ENCODE measurements around the gene ZNF606. TPM values are rescaled to one million over a fixed set of nuclear protein-coding genes. Genes with fewer than 3 reads are reported as not detected.

ZNF606 gene
- polyA plus RNA-seq (ENCODE audit: insufficient read length in 3 of 3), result 10 to 100 TPM; 27.8 to 31.2 (median 30.9) TPM

- peak; percentile 74 to 77 (median 75) for DNase-seq (ENCODE audit: low read depth in 3 of 3, low spot score in 2 of 3)
Measured at GRCh38 chr19:58002384-58003173, at the start of gene ZNF606. TSS of gene ZNF606 (minus strand) at chr19:58002820. CDS start at chr19:58001319, 1,501 bp downstream.

GRCh38 chr19:58052256-58052655 lies 49.6 kb upstream of the ZNF606 start:
- DNase-seq (ENCODE audit: low read depth in 3 of 3, low spot score in 2 of 3), result no peak

GRCh38 chr19:58047672-58048071 lies 45.1 kb upstream of the ZNF606 start:
- DNase-seq (ENCODE audit: low read depth in 3 of 3, low spot score in 2 of 3), result no peak

GRCh38 chr19:58046856-58047255 lies 44.2 kb upstream of the ZNF606 start:
- no peak for DNase-seq (ENCODE audit: low read depth in 3 of 3, low spot score in 2 of 3)

GRCh38 chr19:58045411-58046050 lies 42.9 kb upstream of the ZNF606 start:
- DNase-seq (ENCODE audit: low read depth in 3 of 3, low spot score in 2 of 3), result no peak

GRCh38 chr19:58044886-58045285 lies 42.3 kb upstream of the ZNF606 start:
- no peak for DNase-seq (ENCODE audit: low read depth in 3 of 3, low spot score in 2 of 3)

GRCh38 chr19:58044391-58044790 lies 41.8 kb upstream of the ZNF606 start:
- no peak for DNase-seq (ENCODE audit: low read depth in 3 of 3, low spot score in 2 of 3)

GRCh38 chr19:58042495-58043340 lies 40.1 kb upstream of the ZNF606 start:
- DNase-seq (ENCODE audit: low read depth in 3 of 3, low spot score in 2 of 3), result no peak

GRCh38 chr19:58040751-58041525 lies 38.3 kb upstream of the ZNF606 start:
- DNase-seq (ENCODE audit: low read depth in 3 of 3, low spot score in 2 of 3), result no peak

GRCh38 chr19:58038688-58039204 lies 36.1 kb upstream of the ZNF606 start:
- no peak for DNase-seq (ENCODE audit: low read depth in 3 of 3, low spot score in 2 of 3)

GRCh38 chr19:58037927-58038687 lies 35.5 kb upstream of the ZNF606 start:
- no peak for DNase-seq (ENCODE audit: low read depth in 3 of 3, low spot score in 2 of 3)

GRCh38 chr19:58035863-58036262 lies 33.2 kb upstream of the ZNF606 start:
- no peak for DNase-seq (ENCODE audit: low read depth in 3 of 3, low spot score in 2 of 3)

- no peak for DNase-seq (ENCODE audit: low read depth in 3 of 3, low spot score in 2 of 3)
Measured at GRCh38 chr19:58034477-58034793, 31.8 kb upstream of the ZNF606 start.

- peak; percentile 82 to 93 (median 87) for DNase-seq (ENCODE audit: low read depth in 3 of 3, low spot score in 2 of 3)
Measured at GRCh38 chr19:58033741-58034476, 31.3 kb upstream of the ZNF606 start, which contains the start of gene ZSCAN1. TSS of gene ZSCAN1 (plus strand) at chr19:58034025. CDS start at chr19:58037837, 3,812 bp downstream.

- no peak for DNase-seq (ENCODE audit: low read depth in 3 of 3, low spot score in 2 of 3)
Measured at GRCh38 chr19:58024661-58025060, 22.0 kb upstream of the ZNF606 start.

- no peak for DNase-seq (ENCODE audit: low read depth in 3 of 3, low spot score in 2 of 3)
Measured at GRCh38 chr19:58022283-58022660, 19.7 kb upstream of the ZNF606 start.

GRCh38 chr19:58021541-58022282 lies 19.1 kb upstream of the ZNF606 start:
- peak in 2 of 3 donors; percentile 61 to 72 for DNase-seq (ENCODE audit: low read depth in 3 of 3, low spot score in 2 of 3)

GRCh38 chr19:58020129-58020528 lies 17.5 kb upstream of the ZNF606 start:
- no peak for DNase-seq (ENCODE audit: low read depth in 3 of 3, low spot score in 2 of 3)

All from right renal cortex interstitium (tissue), 3 donors.